Posterior vena cava (tissue), 2 donors: Measurements from ENCODE around the gene DUOX2. TPM values are rescaled to one million over a fixed set of nuclear protein-coding genes. Genes with fewer than 3 reads are reported as not detected.

Experiments
- DNase-seq: peaks from one replicate; pipeline ENCODE4 v3.0.0-alpha.2; 2020; ENCODE audit warnings: low spot score
- intact Hi-C, 2 donors: fragments of 100-400 bp; cut with DNase I; formaldehyde crosslinking; loops; one replicate each; pipeline versions ENCODE4 v1.14.1 to v1.14.2; 2022 to 2023
- long read RNA-seq, 2 donors: library from polyadenylated mRNA; unstranded; transcript quantifications; one replicate each; pipeline ENCODE4 v2.0.0, GENCODE V29; 2020 to 2021
- total RNA-seq, 2 donors: library from RNA; stranded (reverse); fragmentation: NEBNext Ultra II Directional; extraction: Animal tissue kit (Norgen Biotek cat#: 25700); gene quantifications; one replicate each; pipeline ENCODE4 v1.2.1, GENCODE V29; 2021
- donor health status: DM: yes; HTN: yes; CAD: no.
- donor health status: DM: yes; HTN: yes; CAD: no.

DUOX2 gene
- 1 to 10 TPM in 1 of 2 donors, under 1 TPM in 1; 0.57 to 2.7 TPM for total RNA-seq
- long read RNA-seq, donor 1 = 0 reads
- long read RNA-seq, donor 2 = 0 reads

- peak; percentile 58 for DNase-seq
- intact Hi-C loops = no loop called here
These were observed at the start of gene DUOX2, which contains the start of gene DUOXA2 for GRCh38 chr15:45114076-45114750. TSS of gene DUOX2 (minus strand) at chr15:45114172. CDS start at chr15:45113411, 761 bp downstream. TSS of gene DUOXA2 (plus strand) at chr15:45114326. CDS start at chr15:45114606, 280 bp downstream.

GRCh38 chr15:45163508-45163856 is 49.5 kb upstream of the DUOX2 start:
- intact Hi-C loops = loop anchor here in 1 of 2 donors (2.0 to 10.0 kb wide), 3 partner anchors 34 to 291 kb away; no protein-coding TSS in a partner anchor
- no peak for DNase-seq

- DNase-seq = peak; percentile 92
- intact Hi-C loops = loop anchor here in 1 of 2 donors (2.0 to 10.0 kb wide), 3 partner anchors 34 to 292 kb away; no protein-coding TSS in a partner anchor
These were observed 49.0 kb upstream of the DUOX2 start for GRCh38 chr15:45162771-45163507.

GRCh38 chr15:45161666-45162065 is 47.7 kb upstream of the DUOX2 start:
- intact Hi-C loops = loop anchor here in 1 of 2 donors (2.0 to 10.0 kb wide), 3 partner anchors 36 to 293 kb away; no protein-coding TSS in a partner anchor
- DNase-seq = no peak

DNA sequence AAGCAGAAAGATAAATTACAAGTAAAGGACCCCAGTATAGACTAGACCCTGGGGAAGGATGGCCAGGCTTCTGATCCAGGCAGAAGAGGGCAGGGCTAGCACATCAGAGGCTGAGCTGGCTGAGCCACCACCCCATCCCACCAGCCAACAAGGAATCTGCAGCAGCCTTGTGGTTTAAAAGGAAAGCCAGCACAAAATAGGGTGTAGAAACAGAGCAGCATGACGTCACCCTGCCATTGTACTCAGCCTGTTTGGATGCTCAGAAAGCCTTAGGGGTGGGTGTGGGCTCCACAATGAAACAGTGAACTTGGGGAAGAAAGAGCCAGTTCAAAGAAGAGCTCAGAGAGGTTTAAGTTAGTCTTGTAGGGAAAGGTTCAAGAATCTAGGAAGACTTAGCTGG is 44.0 kb upstream of the DUOX2 start:
- no peak for DNase-seq
- intact Hi-C loops = no loop called here

- no peak for DNase-seq
- intact Hi-C loops = no loop called here
These were observed 42.9 kb upstream of the DUOX2 start for GRCh38 chr15:45156744-45157455.

- no peak for DNase-seq
- intact Hi-C loops = no loop called here
These were observed 41.8 kb upstream of the DUOX2 start for GRCh38 chr15:45155739-45156138.

DNA sequence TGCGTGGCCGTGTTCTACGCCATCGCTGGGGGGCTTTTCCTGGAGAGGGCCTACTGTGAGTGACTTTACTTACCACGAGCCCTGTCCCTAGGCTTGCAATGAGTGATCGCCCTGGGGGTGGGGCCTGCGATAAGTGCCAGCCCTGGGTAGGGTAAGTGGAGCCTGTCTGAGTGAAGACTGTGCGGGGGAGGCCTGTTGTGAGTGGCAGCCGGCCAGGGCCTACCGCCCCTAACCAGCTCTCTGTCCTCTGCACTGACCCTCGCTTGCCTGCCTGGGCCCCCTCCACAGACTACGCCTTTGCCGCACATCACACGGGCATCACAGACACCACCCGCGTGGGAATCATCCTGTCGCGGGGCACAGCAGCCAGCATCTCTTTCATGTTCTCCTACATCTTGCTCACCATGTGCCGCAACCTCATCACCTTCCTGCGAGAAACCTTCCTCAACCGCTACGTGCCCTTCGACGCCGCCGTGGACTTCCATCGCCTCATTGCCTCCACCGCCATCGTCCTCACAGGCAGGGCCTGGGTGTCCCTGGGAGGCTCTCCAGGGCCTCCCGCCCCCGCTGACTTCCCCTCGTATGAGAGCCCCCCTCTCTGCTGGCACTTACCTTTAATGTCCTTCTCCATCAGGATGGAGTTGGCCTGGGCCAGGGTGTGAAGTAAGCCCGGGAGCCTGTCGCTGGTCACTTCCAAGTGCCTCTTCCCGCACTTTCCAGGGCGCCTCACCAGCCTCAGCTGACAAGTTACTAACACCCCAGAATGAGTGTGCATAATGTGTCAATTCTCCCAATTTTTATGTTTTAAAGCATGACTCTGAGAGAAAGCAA is 38.2 kb upstream of the DUOX2 start:
- DNase-seq = no peak
- intact Hi-C loops = no loop called here

DNA sequence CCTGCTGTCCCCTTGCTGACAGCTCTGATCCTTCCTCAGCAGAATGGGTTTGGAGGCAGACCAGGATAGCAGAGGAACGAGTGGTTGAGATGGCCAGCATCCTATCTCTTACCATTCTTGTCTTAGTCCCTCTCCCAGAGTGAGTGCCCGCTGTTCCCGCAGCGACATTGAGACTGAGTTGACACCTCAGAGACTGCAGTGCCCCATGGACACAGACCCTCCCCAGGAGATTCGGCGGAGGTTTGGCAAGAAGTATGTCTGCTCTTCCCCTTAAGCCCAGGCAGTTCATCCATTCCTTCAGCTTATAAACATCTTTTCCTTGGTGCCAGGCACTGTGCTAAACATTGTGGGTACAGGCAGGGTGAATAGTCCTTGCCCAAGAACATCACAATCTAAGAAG is 37.0 kb upstream of the DUOX2 start:
- intact Hi-C loops = no loop called here
- DNase-seq = no peak

- intact Hi-C loops = no loop called here
- DNase-seq = no peak
These were observed 36.5 kb upstream of the DUOX2 start for GRCh38 chr15:45150481-45150880.

- peak; percentile 49 for DNase-seq
- intact Hi-C loops = no loop called here
These were observed 35.1 kb upstream of the DUOX2 start for GRCh38 chr15:45149060-45149459.

DNA sequence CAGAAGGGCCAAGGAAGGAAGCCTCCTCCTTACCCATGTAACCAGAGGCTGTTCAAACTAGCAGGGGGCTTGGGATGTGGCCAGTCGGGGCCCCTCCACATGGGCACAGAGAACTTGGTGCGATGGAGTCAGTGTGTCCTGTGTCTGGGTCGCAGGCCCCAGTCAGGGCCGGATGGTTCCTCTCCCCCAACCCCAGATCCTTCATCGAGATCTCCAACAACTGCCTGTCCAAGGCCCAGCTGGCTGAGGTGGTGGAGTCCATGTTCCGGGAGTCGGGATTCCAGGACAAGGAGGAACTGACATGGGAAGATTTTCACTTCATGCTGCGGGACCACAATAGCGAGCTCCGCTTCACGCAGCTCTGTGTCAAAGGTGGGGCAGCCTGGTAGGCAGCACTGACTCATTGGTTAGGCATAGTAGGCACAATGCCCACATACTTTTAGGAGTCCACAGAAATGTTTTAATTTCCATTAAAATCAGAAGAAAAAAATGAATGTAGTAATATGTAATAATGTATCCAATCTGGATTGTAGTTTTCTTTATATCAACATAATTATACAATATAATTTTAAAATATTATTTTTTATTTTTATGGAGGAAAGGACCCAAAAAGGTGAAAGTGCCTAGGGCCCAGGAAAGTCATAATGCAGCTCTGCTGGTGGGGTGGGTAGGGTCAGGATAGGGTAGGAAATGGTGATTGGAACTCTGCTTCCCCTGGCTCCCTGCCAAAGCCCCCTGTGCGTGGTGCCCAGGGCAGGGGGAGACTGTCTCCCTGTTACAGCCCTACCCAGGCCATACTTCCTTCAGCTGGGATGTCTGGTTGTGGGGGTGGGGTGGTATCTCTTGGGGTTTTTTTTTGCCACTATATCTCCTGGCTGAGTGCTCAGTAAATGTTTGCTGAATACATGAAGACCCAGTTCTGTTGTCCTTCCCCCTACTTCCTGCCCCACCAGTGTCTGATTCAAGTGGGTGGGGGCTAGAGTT is 34.4 kb upstream of the DUOX2 start:
- DNase-seq = peak; percentile 72

GRCh38 chr15:45147606-45148005 is 33.6 kb upstream of the DUOX2 start:
- intact Hi-C loops = no loop called here
- DNase-seq = peak; percentile 64

More for the DNA sequence above, 34.4 kb upstream of the DUOX2 start:
- intact Hi-C loops = no loop called here

- intact Hi-C loops = no loop called here
- peak; percentile 46 for DNase-seq
These were observed 32.4 kb upstream of the DUOX2 start for GRCh38 chr15:45146405-45146804.

- intact Hi-C loops = no loop called here
- DNase-seq = peak; percentile 44
These were observed 30.8 kb upstream of the DUOX2 start for GRCh38 chr15:45144775-45145174.

GRCh38 chr15:45143946-45144345 is 30.0 kb upstream of the DUOX2 start:
- DNase-seq = peak; percentile 58
- intact Hi-C loops = no loop called here

DNA sequence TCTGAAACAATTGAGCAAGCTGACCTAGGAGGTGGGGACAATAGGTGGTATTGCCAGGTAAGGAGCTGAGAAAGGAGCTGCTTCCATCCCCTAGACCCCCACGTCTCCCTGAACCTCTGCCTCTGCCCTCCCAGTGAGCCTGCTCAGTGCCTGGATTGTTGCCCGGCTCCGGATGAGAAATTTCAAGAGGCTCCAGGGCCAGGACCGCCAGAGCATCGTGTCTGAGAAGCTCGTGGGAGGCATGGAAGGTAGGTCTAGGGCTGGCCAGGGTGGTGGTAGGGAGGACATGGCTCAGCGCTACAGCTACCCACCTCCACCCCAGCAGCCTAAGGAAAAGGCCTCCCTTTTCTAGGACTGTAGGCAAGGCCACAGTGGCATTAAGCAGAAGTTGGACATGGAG is 29.1 kb upstream of the DUOX2 start:
- no peak for DNase-seq
- intact Hi-C loops = no loop called here

GRCh38 chr15:45141386-45141785 is 27.4 kb upstream of the DUOX2 start:
- peak; percentile 54 for DNase-seq
- intact Hi-C loops = no loop called here
